ENCODE results near the gene SELENOH. TPM values are rescaled to one million over a fixed set of nuclear protein-coding genes. Genes with fewer than 3 reads are reported as not detected.

Gene SELENOH
- total and polyA plus RNA-seq, 2 of the 8 experiments (the other 6 are each of a cell fraction or from before 2014, with no cell fraction given), result 243 to 264 TPM

- no peak overlapping the region for H3K23ac ChIP-seq (ENCODE audit: insufficient read length)
- peaks cover 44 to 95% of the 10 kb centered on the region in 2 experiments for H3K79me2 ChIP-seq (ENCODE audit: control insufficient read depth in 1 of 2, insufficient read depth in 2 of 2, low read length in 2 of 2)
- H3K23me2 ChIP-seq (ENCODE audit: low read depth, low read length), result no peaks in the 10 kb centered on the region; the same call in 1 of the 2 replicates
- H3K4ac ChIP-seq (replicated peaks; ENCODE audit: insufficient read length, low read depth, low read length), result no peak overlapping the region
- no peaks in the 10 kb centered on the region for H3K27me3 ChIP-seq (replicated peaks in 1 of 4; ENCODE audit: control insufficient read depth in 3 of 4, extremely low read depth in 1 of 4, insufficient read depth in 3 of 4, low read length in 3 of 4)
- no peak overlapping the region for H2BK12ac ChIP-seq (ENCODE audit: low read depth, low read length)
- H2AFZ ChIP-seq (ENCODE audit: low read length), result no peak overlapping the region
- peaks cover 8% of the 10 kb centered on the region for H3K79me1 ChIP-seq (ENCODE audit: low read depth, low read length)
- no peak overlapping the region for H3K4me3 ChIP-seq (ENCODE audit: extremely low read depth in 1 of 4, insufficient read depth in 2 of 4, low read depth in 3 of 4, low read length in 4 of 4)
- H2BK5ac ChIP-seq (ENCODE audit: low read depth, low read length), result no peak overlapping the region
- no peak overlapping the region for H3K56ac ChIP-seq (replicated peaks; ENCODE audit: insufficient read length, low read depth, low read length)
- no peak overlapping the region for H2AK5ac ChIP-seq (ENCODE audit: low read depth, low read length)
- FAIRE-seq (no peak), DNase-seq (ENCODE audit: low read depth in 1 of 2, low spot score in 2 of 2) (no peak)
- no peak overlapping the region for H4K8ac ChIP-seq (ENCODE audit: extremely low read depth, insufficient read depth, low read length)
- no peak overlapping the region for H2BK15ac ChIP-seq (ENCODE audit: low read length)
- no peak overlapping the region for H2BK120ac ChIP-seq (replicated peaks; ENCODE audit: low read depth, low read length)
- H4K91ac ChIP-seq (replicated peaks; ENCODE audit: insufficient read length, low read length), result no peak overlapping the region
- CTCF ChIA-PET (ENCODE audit: partially characterized antibody), result interaction anchor here (0.6 to 2.2 kb wide), 8 partner anchors 10 to 110 kb away, joined by 3 to 6 read pairs (median 4); partner anchors contain the start of genes BTBD18 and SELENOH
- H4K20me1 ChIP-seq (replicated peaks in 1 of 2; ENCODE audit: control insufficient read depth in 1 of 2, insufficient read depth in 2 of 2, low read length in 2 of 2), result peaks cover 3 to 25% of the 10 kb centered on the region in 2 experiments
- no peak overlapping the region for H3K27ac ChIP-seq (ENCODE audit: low read depth, low read length)
- 91% methylated on average over 4 of the region's 4 CpGs; no CpG with 5 or more reads in 1 of the 2 experiments for WGBS, 2 experiments (ENCODE audit: extremely low coverage in 1 of 2, insufficient coverage in 1 of 2, insufficient read length in 1 of 2, insufficient replicate concordance in 2 of 2, low coverage in 1 of 2, low lambda C conversion rate in 2 of 2, missing lambda C conversion rate in 1 of 2)
- H3K9me3 ChIP-seq (ENCODE audit: insufficient read depth in 2 of 2, low read depth in 1 of 2, low read length in 1 of 2), result no peaks in the 10 kb centered on the region
- H2BK20ac ChIP-seq (ENCODE audit: low read length), result no peak overlapping the region
- POLR2A ChIA-PET (ENCODE audit: partially characterized antibody), result interaction anchor here (1.1 to 14.4 kb wide), 5 partner anchors 9 to 61 kb away, joined by 3 to 329 read pairs (median 4); partner anchors contain the start of genes CTNND1, MED19, SELENOH and TMX2
- H3K4me2 ChIP-seq (ENCODE audit: insufficient read depth in 1 of 2, low read depth in 2 of 2, low read length in 2 of 2), result no peak overlapping the region
- H3K36me3 ChIP-seq (ENCODE audit: control insufficient read depth in 2 of 4, insufficient read depth in 4 of 4, low read length in 3 of 4), result no peaks in the 10 kb centered on the region
- no peak overlapping the region for H3K18ac ChIP-seq (ENCODE audit: extremely low read depth, low read length)
- H4K5ac ChIP-seq (ENCODE audit: insufficient read length, low read depth, low read length), result no peak overlapping the region
- no peak overlapping the region for H3K14ac ChIP-seq (ENCODE audit: insufficient read length)
- no peak overlapping the region; a peak in 1 of 7 replicates for H3K9ac ChIP-seq (replicated peaks in 1 of 4; ENCODE audit: extremely low read depth in 1 of 4, low read depth in 3 of 4, low read length in 3 of 4)
- peaks cover 11 to 23% (median 22%) of the 10 kb centered on the region in 4 experiments for H3K4me1 ChIP-seq (replicated peaks in 1 of 4; ENCODE audit: control insufficient read depth in 3 of 4, insufficient read depth in 4 of 4, low read length in 3 of 4)
- TF ChIP-seq, protein P1, sequence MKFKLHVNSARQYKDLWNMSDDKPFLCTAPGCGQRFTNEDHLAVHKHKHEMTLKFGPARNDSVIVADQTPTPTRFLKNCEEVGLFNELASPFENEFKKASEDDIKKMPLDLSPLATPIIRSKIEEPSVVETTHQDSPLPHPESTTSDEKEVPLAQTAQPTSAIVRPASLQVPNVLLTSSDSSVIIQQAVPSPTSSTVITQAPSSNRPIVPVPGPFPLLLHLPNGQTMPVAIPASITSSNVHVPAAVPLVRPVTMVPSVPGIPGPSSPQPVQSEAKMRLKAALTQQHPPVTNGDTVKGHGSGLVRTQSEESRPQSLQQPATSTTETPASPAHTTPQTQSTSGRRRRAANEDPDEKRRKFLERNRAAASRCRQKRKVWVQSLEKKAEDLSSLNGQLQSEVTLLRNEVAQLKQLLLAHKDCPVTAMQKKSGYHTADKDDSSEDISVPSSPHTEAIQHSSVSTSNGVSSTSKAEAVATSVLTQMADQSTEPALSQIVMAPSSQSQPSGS (IDR thresholded peaks at IDR 0.05; ENCODE audit: low read length), result no peak
- TF ChIP-seq ATF3 (IDR thresholded peaks at IDR 0.05; ENCODE audit: insufficient read depth, low read depth, low read length) (no peak), RBBP5 (IDR thresholded peaks at IDR 0.05; ENCODE audit: borderline replicate concordance, low read depth, low read length) (no peak), RAD21 (IDR thresholded peaks at IDR 0.05 in 1 of 2, conservative IDR thresholded peaks at IDR 0.05 in 1 of 2; ENCODE audit: low read depth in 2 of 2, low read length in 2 of 2) (no peak), SIN3A (conservative IDR thresholded peaks at IDR 0.05 in 1 of 2, IDR thresholded peaks at IDR 0.05 in 1 of 2; ENCODE audit: low read depth in 1 of 2, low read length in 2 of 2) (no peak), POLR2A (IDR thresholded peaks at IDR 0.05; ENCODE audit: control extremely low read depth in 1 of 2, low read depth in 2 of 2, low read length in 2 of 2) (no peak), BACH1 (IDR thresholded peaks at IDR 0.05; ENCODE audit: low read length) (no peak), TAF1 (IDR thresholded peaks at IDR 0.05; ENCODE audit: low read depth, low read length) (no peak), FOSL1 (IDR thresholded peaks at IDR 0.05; ENCODE audit: insufficient read depth, low read depth, low read length) (no peak)
- TF ChIP-seq, protein P2, sequence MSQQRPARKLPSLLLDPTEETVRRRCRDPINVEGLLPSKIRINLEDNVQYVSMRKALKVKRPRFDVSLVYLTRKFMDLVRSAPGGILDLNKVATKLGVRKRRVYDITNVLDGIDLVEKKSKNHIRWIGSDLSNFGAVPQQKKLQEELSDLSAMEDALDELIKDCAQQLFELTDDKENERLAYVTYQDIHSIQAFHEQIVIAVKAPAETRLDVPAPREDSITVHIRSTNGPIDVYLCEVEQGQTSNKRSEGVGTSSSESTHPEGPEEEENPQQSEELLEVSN (IDR thresholded peaks at IDR 0.05), result no peak
Measured at GRCh38 chr11:57772562-57772961, 31.3 kb downstream of the SELENOH start.
